HG03060 (cell line): ENCODE data around the gene SMPD4.
"Not testable (repeated sequence)": the region's sequence is repeated elsewhere in the genome, so short reads cannot be mapped to it uniquely, and the experiment has no call there.

Experiments
- ATAC-seq: cut with Tn5 transposase; IDR thresholded peaks from one replicate; pipeline ENCODE4 v1.9.1; 2021; ENCODE audit warnings: low read depth, moderate number of reproducible peaks; ENCODE audit not compliant: unreplicated experiment

The SMPD4 gene

GRCh38 chr2:130142396-130143265 lies 38.8 kb downstream of the SMPD4 start:
- ATAC-seq = not testable (repeated sequence)

DNA sequence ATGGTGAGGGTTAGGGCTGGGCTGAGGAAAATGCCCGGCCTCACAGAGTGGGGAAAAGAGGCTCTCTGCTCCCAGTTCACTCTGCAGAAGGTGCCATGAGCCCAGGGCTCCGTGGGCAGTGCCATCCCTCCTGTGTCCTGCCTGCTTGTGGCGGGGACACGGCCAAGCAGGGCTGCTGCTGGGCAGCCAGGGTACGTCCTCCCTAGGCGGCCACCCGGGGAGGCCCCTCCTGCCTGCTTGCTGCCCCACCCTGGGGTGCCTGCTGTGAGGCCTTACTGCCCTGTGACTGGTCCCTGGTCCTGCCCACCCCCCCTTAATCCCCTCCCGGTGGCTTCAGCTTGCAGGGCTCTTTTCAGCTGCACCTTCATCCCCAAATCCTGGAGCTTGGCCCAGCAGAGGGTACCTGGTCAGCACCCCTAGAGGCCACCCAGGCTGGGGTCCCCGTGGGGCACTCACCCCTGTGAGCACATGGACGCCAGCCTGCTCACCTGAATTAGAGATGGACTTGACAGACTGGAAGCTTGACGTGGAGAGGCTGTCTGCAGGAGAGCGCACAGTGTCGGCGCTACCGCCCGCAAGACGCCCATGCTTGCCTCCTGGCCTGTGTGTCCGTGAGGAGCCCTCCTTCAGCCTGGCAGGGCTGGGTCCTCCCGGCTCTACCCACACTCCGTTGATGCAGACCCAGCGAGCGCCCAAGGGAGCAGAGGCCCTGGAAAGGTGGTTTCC lies 39.6 kb downstream of the SMPD4 start:
- not testable (repeated sequence) for ATAC-seq

GRCh38 chr2:130141002-130141401 lies 40.4 kb downstream of the SMPD4 start:
- ATAC-seq = not testable (repeated sequence)

DNA sequence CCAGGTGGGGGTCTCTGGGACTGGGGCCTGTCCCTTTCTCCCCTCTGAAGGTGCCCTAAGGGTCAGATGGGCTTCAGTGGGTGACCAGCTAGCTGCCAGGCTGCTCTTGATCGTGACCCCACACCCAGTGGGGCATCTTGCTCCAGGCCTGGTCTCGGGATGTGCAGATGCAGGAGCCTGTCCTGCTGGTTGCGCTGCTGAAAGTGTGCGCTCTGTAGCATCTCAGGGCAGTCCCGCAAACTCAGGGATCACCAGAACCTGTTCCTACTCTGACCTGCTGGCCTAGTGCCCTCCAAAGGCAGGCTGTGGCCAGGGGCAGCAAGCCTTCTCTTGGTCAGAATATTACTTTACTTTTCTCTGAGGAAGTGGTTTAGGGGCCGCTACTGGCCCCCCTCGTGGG lies 40.9 kb downstream of the SMPD4 start:
- ATAC-seq = not testable (repeated sequence)

- not testable (repeated sequence) for ATAC-seq
Observed at GRCh38 chr2:130139331-130140280, 41.8 kb downstream of the SMPD4 start.

GRCh38 chr2:130138841-130139251 lies 42.6 kb downstream of the SMPD4 start:
- ATAC-seq = not testable (repeated sequence)

DNA sequence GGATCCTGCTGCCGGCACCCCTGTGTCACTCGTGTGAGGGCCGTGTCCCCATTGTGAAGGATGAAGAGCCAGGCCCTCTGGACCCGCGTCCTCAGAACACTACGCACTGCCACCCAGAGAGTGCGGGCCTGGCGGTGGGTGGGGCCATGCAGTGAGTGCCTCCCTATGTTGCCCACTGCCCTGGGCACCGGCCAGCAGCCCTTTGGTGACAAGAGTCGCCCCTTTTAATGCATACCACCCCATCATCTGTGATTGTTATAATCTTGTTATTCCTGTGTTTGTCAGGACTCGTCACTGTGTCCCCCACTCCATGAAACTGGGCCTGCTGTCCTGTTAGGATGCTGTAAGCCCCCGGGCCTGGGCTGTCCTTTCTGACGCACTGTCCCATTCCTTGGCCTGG lies 43.1 kb downstream of the SMPD4 start:
- ATAC-seq = not testable (repeated sequence)

- not testable (repeated sequence) for ATAC-seq
Observed at GRCh38 chr2:130137118-130137517, 44.3 kb downstream of the SMPD4 start.

GRCh38 chr2:130136546-130136945 lies 44.9 kb downstream of the SMPD4 start:
- not testable (repeated sequence) for ATAC-seq

DNA sequence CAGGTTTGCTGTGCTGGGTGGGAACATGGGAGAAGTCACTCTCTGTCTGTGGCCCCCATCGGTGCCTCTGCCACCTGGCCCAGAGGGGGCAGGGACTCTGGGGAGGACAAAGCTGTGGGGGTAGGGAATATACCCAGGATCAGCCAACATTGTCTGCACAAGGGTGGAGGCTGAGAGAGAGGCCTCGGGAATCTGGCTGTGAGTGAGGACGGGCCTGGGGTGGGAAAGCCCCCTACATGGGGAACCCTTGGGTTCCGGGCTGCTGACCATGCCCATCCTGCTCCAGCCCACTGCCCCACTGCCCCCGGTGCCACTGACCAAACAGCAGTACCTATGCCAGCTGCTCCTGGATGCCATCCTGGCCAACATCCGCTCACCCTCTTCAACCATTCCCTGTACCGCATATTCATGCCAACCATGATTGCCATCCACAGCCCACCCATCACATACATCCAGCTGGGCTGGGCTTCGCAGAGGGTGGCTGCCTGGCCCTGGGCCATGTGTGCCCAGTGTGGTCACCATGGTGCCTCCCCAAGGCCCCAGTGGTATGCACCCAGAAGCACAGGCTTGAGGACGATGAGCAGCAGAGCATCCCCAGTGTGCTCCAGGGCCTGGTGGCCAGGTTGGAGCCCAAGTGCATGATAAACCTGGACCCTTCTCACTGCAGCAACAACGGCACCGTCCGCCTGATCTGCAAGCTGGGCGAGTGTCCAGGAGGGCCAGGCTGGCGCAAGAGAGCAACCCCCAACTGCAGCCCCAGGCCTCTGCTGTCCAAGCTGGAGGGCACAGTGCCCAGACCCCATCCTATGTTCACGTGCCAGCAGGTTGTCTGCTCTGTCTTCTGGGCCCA lies 45.5 kb downstream of the SMPD4 start:
- ATAC-seq = no peak

- not testable (repeated sequence) for ATAC-seq
Observed at GRCh38 chr2:130129120-130129829, 52.1 kb downstream of the SMPD4 start, which contains the start of gene POTEF. POTEF (minus strand) TSS chr2:130129222; CDS start chr2:130120515, 8,707 bp downstream.

- ATAC-seq = not testable (repeated sequence)
Observed at GRCh38 chr2:130128464-130128863, 52.9 kb downstream of the SMPD4 start.

DNA sequence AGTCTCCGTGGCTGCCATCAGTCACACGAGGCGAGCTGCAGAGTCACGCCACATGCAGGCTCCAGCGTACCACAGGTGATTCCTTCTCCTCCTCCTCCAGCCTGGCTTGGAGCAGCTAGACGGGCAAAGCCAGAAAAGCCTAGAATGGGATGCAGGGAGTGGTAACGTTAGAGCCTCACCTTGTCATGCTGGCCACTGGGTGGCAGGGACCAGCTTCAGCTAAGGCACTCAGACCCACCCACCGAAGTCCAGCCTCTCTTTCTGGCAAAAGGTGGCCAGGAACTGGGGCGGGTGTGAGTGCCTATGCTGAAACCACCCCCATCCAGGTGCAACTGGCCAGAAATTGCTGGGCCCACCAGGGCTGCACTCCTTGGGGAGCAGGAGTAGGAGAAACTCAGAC lies 53.7 kb downstream of the SMPD4 start:
- not testable (repeated sequence) for ATAC-seq

DNA sequence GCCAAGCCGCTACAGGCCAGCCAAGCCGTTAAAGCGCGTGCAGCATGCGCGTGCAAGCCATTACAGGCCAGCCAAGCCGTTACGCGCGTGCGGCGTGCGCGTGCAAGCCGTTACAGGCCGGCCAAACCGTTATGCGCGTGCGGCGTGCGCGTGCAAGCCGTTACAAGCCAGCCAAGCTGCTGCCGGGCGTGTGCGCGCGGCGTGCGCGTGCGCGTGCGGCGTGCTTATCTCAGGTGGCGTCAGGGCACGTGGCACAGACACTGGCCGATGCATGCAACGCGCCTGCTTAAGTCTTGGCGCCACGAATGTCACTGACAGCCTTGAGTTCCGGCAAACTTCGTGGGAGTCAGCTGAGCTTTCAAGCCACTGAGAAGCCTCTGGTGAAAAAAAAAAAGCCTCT lies 60.5 kb downstream of the SMPD4 start:
- ATAC-seq = not testable (repeated sequence)

DNA sequence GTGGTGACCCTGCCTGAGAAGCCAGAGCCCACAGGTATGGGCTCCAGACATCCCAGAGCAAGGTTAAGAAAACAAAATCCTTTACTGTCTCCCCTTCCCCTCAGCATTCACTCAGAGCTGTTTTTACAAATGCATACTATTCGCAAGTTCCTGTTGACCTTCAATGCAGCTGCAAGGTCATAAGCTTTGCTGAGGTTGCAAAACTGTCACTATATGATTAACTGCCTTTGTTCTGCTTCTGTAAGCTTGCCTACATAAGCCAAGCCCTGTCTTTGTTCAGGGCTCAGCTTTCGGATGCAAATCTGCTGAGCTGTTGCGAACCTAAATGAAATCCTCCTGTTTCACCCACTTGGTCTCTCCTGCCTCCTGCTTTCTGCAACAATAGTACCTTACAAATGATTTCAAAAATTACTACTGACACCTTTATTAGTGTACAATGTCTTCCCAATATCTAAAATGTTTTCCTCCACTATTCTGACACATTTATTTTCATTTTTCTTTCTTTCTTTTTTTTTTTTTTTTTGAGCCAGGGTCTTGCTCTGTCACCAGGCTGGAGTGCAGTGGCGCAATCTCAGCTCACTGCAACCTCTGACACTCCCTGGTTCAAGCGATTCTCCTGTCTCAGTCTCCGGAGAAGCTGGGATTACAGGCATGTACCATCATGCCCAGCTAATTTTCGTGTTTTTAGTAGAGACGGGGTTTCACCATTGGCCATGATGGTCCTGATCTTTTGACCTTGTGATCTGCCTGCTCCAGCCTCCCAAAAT lies 78.6 kb downstream of the SMPD4 start:
- ATAC-seq = not testable (repeated sequence)
